NCI-H345 treated with DMSO at 0.1 percent for 48 hours (cell line): ENCODE data around the gene GCAT.

Experiments used
- DNase-seq: peaks from one replicate; lab custom pipeline; 2025; ENCODE audit not compliant: unreplicated experiment; lab: John Stamatoyannopoulos, UW

Gene GCAT

DNA sequence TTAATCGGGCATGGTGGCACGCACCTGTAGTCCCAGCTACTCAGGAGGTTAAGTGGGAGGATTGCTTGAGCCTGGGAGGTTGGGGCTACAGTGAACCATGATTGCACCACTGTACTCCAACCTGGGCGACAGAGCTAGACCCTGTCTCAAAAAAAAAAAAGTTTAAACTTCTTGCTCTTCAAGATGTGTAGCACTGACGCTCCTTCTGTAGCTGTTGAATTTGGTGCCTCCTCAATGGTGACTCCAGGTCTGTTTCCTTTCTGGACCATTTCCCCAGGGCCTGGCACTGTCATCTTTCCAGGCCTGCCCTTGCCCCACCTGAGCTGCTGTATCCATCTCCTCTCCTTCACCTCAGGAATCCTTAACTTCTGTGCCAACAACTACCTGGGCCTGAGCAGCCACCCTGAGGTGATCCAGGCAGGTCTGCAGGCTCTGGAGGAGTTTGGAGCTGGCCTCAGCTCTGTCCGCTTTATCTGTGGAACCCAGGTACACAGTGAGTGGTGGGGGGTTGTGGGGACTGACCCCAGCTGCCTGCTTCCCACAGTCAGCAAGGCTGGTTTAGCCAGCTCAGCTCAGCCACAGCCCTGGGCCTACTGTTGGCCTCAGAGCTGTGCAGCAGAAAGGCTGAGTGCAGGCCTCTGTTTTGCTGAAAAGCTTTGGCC lies 2.1 kb downstream of the GCAT start:
- no peak for DNase-seq

DNA sequence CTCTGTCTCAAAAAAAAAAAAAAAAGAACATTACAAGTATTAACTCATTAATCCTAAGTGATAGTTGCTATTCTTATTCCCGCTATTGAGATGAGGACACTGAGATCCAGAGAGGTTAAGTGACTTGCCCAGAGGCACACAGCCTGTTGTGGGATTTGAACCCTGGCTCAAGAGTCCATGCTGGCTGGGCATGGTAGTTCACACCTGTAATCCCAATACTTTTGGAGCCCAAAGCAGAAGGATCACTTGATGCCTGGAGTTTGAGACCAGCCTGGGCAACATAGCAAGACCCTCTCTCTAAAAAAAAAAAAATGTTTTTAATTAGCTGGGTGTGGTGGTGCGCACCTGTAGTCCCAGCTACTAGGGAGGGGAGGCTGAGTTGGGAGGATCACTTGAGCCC lies 4.1 kb downstream of the GCAT start:
- no peak for DNase-seq

DNA sequence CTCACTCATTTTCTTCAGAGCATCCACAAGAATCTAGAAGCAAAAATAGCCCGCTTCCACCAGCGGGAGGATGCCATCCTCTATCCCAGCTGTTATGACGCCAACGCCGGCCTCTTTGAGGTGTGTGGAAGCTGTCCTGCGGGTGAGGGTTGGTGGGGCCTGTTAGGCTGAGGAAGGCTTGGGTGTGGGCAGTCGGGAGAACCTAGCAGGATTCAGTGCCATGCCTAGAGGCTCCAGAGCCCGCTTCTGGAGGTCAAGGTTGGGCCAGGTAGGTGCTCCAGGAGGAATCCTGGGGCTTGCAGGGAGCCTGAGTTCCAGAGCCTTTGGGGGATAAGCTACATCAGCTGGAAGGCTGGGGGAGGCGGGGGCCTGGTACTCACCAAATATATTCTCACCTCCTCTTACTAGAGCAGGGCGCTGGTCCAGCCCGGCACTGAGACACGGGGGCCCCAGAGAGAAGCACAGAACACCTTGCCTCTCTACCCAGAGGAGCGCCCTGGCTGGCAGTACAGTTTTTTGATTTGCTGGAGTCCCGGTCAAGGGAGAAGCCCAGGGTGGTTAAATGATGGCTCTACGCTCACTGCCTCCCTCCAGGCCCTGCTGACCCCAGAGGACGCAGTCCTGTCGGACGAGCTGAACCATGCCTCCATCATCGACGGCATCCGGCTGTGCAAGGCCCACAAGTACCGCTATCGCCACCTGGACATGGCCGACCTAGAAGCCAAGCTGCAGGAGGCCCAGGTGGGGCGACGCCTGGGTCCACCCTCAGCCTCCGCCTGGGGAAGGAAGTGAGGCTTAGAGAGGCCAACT lies 5.3 kb downstream of the GCAT start:
- no peak for DNase-seq

DNA sequence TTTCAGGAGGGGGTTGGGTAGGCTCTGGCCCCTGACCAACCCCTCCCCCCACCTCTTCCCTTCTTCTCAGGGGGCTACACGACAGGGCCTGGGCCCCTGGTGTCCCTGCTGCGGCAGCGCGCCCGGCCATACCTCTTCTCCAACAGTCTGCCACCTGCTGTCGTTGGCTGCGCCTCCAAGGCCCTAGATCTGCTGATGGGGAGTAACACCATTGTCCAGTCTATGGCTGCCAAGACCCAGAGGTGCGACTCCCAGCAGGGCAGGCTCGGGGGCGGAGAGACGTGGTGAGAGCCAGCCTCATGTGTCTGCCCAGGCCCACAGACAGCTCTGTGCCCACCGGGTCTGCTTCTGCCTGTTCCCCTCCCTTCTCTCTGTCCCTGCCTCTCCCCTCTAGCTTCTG lies 7.9 kb downstream of the GCAT start:
- no peak for DNase-seq

DNA sequence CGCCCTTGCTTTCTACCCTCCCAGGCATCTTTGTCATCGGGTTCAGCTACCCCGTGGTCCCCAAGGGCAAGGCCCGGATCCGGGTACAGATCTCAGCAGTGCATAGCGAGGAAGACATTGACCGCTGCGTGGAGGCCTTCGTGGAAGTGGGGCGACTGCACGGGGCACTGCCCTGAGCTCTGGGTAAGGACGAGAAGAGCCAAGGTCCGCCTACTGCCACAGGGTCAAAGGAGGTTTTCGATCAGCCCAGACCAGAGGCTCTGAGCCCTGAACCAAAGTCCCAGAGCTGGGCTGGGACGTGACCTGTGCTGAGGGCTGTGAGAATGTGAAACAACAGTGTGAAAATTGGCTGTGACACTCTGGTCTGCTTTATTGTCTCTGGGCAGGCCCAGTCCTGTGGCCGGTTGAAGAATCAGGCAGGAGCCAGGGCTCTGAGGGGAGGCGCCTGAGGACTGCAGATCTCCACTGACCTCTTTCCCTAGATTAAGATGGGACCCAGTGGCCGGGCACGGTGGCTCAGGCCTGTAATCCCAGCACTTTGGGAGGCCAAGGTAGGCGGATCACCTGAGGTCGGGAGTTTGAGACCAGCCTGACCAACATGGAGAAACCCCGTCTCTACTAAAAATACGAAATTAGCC lies 8.9 kb downstream of the GCAT start:
- no peak for DNase-seq

DNA sequence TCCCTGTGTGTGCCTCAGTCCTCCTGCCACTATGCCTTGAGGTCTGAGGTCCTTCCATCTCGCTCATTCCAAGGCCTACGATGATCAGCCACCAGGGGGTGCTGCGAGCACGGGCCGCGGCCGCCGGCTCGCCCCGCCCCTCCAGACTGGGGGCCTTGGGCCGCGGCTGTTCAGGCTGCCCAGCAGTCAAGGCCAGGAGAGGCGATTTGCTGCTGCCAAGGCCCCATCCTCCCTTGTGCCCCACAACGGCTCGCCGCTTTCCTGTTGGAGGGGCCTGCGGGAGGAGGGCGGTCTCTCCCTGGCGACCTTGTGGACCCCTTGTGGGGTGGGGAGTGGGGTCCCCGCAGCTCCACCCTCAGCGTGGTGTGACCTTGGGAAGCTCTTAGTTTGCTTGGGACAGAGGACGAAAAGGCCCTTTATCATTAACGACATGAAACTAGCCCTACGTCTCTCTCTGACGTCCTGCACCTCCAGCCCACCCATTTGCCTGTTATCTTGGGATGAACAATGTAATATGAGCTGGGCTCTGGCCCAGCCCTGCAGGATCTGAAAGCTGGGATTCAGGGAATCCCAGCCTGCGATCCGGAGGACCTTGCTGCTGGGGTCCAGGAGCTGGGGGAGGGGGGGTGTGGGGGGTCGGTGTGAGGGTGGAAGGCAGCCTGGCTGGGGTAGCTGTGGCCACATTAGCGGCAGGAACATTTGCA lies 10.1 kb downstream of the GCAT start:
- DNase-seq, result peak; percentile 23

DNA sequence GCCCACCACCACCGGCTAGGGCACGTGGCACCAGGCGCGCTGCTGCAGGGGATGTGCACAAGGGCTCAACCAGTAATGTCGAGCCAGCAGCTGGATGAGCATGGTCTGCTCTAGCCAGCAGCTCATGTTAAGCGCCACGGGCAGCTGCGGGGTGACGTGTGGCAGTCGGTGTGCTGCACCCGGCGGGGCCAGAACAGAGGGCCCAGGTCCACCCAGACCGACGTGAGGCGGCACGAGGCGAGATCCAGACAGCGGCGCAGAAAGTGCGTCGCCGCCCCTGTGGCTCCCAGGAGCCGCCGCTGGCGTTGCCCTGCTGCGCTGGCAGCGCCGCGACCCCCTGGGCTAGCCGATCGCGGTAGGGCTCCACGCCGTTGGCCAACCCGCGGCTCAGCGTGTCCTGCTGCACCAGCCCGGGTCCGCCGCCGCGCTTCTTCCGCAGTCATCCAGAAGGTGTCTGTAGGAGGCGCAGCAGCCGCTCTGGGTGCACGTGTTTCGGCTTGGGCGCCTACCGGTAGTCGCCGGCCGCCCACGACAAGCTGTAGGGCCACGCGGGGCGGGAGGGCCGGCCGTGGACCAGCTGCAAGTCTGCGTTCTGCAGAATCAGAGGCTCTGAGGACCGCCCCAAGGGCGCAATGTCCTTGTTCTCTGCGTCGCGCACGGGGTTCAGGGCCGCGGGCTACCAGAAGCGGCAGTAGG lies 10.8 kb downstream of the GCAT start:
- DNase-seq, result peak; percentile 14

DNA sequence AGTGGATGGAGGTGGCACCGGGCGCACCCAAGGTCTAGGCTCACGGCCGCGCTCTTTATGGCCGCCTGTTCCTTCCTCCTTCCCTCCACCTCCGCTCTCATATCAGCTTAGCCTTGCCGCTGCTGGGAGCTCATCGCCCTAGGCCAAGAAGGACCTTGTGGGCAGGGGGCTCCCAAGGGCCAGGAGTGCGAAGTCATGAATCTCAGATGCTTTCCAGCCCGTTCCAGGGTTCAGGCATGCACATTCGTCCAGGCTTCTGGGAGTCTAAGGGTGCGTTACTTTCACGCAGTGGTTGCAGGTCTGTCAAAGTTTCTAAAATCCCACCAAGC lies 11.3 kb downstream of the GCAT start:
- no peak for DNase-seq

DNA sequence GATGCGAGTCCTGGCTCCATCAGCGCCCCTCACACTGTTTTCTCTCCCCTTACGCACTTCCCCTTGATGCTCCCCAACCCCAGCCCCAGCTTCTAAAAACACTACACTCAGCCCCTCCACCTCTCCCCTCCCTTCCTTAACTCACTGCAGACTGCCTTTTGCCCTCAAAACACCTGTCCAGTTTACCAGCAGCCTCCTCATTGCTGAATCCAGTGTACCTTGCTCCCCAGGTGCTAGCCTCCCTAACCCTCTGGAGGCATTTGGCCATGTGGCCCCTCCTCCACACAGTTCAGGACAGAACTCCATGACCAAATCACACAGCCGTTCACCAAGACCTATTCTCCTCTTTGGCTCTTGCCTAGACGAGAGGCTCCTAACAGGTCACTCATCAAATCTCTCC lies 12.6 kb downstream of the GCAT start:
- DNase-seq, result no peak

DNA sequence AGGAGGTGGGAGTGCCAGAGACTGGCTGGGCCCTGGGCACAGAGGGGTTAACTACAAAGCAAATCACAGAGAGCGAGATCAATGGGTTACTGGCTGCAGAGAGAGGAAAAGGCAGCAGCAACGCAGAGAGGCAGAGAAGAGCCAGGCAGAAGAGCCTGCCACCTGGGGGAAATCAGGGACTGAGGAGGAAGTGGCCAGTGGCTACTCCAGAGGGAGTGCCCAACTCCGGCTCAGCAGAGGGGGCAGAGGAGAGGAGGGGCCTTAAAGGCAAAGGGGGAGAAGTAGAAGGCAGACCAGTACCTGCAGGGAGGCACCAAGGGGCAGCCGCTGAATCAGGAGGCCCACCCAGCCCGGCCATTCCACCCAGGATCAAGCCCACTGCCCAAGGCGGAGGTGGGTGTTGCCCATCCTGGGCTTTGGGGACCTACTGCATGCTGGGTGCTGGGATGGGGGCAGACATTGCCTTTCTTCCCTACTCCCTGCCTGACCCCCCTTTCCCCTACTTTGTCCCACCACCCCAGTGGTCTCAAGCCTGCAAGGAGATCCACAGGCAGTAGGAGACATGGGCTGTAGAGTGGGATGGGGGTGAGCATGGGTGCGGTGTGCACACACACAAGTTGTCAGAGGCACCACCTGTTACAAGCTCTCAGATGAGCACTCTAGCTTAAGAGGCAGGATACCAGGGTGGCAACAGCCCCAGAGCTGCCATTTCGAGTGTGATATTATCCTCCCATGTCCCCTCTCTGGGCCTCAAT lies 14.5 kb downstream of the GCAT start:
- DNase-seq, result no peak

DNA sequence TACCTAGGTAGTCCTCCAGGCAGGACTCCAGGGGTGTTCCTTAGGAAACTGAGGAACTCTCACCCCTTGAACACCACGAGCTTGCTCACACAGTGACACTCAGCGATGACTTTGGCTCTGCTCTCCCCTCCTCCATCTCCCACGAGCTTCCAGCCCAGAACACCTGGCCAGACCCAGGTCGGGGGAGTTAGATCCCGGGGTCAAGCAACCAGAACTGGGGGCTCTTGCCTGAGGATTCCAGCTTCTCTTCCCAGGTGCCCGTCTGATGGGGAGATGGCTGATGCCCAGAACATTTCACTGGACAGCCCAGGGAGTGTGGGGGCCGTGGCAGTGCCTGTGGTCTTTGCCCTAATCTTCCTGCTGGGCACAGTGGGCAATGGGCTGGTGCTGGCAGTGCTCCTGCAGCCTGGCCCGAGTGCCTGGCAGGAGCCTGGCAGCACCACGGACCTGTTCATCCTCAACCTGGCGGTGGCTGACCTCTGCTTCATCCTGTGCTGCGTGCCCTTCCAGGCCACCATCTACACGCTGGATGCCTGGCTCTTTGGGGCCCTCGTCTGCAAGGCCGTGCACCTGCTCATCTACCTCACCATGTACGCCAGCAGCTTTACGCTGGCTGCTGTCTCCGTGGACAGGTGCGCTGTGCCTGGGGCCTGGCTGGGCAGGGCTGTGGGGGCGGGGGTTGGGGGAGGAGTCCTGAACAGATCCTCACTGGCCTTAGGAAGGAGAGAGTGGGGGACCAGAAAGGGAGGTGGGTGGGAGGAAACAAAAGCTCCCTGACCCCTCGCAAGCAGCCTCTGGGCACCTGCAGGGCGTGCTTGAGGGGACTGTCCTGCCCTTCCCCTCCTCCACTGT lies 15.6 kb downstream of the GCAT start, which contains the start of gene GALR3:
TSS of gene GALR3 (plus strand) at position 249 of the 852 bp plus-strand sequence. CDS start at position 274, 25 bp downstream.
- no peak for DNase-seq

DNA sequence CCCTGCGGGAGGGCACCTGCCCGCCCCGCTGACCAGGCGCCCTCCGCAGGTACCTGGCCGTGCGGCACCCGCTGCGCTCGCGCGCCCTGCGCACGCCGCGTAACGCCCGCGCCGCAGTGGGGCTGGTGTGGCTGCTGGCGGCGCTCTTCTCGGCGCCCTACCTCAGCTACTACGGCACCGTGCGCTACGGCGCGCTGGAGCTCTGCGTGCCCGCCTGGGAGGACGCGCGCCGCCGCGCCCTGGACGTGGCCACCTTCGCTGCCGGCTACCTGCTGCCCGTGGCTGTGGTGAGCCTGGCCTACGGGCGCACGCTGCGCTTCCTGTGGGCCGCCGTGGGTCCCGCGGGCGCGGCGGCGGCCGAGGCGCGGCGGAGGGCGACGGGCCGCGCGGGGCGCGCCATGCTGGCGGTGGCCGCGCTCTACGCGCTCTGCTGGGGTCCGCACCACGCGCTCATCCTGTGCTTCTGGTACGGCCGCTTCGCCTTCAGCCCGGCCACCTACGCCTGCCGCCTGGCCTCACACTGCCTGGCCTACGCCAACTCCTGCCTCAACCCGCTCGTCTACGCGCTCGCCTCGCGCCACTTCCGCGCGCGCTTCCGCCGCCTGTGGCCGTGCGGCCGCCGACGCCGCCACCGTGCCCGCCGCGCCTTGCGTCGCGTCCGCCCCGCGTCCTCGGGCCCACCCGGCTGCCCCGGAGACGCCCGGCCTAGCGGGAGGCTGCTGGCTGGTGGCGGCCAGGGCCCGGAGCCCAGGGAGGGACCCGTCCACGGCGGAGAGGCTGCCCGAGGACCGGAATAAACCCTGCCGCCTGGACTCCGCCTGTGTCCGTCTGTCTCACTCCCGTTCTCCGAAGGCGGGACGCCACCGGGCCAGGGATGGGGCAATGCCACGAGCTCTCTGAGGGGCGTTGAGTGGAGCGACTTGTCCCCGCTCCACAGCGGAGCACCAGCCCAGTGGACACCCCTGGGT lies 17.2 kb downstream of the GCAT start:
- no peak for DNase-seq

DNA sequence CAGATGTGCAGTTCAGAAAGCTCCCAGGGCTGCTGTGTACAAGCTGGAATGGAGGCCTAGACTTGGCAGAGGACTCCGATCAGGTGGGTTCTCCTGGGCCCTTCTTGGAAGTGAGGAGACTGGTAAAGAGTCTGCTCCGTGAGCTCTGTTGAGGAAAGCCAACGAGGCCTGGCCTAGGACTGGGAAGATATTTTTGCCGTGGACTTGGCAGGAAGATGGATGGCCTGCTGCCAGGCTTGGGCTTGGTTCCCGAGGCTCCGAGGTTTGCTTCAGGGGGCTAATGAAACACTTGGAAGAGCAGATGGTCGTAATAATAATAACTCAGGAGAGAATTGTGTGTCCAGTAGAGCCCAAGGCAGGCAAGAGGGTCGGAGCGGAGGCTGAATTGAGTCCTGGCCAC lies 19.3 kb downstream of the GCAT start:
- no peak for DNase-seq

DNA sequence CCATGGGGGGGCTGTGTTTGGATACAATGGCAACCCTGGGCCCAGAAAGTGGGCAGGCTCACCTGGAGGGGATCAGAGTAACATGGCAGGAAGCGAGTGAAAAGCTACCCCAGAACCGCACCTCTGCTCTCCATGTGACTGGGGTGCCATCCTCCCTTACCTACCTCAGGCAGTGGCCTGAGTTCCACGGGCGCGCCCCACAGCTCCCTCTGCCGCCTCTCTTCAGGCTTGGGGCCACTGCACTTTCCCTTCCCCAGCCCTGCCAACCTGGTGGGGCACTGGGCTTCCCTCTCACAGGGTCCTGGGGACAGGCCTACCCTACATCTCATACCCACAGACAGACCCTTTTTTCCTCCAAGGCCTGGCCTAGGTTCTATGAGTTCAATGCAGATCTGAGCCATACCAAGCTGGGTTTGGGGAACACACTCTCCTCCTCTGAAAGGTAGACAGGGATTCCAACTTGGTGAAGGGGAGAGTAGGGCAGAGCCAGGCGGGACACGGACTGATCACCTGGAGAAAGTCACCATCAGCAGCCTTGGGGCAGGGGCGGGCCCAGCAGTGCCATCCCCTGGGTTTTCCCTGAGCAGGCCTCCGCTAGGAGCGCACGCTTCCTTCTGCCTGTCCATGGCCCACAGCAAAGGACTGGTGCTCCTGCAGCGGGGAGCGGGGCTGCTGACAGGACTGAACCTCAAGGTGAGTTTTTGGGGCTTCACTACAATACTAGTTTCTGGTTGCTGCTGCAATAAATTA lies 22.5 kb downstream of the GCAT start:
- no peak for DNase-seq

DNA sequence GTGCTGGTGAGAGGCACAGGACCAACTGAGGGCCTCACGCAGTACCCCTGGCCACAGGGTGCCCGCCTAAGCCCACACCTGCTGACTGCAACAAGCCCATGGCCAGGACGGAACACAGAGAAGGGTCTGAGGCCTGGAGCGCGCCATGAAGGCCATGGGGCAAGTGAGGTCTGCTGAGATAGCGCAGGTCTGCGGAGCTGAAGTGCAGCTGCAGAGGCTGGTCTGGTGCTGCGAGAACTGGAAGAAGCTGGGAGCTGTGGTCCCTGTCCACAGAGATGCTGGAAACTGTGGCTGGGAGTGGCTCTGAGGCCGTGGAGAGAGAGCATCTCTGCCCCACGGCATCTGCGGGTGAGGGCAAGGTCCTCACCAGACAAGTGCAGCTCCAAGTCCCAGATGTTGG lies 23.7 kb downstream of the GCAT start:
- no peak for DNase-seq

DNA sequence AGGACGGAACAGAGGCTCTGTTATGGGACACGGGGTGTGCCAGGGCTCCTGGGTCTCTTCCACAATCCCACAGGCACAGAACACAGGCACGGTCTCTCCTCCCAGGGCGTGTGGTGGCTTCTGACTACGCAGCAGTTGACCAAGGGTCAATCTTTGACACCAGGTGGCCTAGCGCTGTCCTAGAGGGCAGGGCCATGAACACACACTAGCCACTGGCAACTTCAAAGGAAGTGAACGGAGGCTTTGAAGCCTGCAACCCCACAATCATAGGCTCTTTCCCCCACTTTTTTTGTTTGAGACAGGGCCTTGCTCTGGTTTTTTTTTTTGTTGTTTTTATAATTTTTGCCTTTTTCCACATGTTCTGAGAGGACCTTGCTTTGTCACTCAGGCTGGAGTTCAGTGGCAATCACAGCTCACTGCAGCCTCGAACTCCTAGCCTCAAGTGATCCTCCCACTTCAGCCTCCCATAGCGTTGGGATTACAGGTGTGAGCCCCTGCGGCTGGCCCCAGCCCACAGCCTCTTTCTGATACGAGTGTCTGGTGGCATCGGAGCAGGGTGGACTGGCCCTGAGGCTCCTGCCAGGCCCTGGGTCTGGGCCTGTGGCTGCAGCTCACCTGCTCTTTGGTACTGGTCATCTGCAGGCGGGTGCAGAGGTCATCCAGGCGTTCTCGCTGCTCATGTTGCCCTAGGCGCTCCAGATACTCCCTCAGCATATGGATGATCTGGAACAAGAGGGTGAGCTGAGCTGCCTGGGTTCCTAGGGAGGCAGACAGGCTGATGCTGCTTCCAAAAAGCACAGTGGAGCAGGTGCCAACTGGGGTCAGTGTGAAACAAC lies 24.5 kb downstream of the GCAT start:
- no peak for DNase-seq
